ENCODE results near the gene BBC3. TPM values are rescaled to one million over a fixed set of nuclear protein-coding genes. Genes with fewer than 3 reads are reported as not detected.
A peak's percentile ranks its signal among the peaks of the same experiment; 100 is the strongest.

BBC3 gene
- total and polyA plus RNA-seq, 2 of the 4 experiments (the other 2 are of a cell fraction) = 1.6 to 6.5 TPM

DNA sequence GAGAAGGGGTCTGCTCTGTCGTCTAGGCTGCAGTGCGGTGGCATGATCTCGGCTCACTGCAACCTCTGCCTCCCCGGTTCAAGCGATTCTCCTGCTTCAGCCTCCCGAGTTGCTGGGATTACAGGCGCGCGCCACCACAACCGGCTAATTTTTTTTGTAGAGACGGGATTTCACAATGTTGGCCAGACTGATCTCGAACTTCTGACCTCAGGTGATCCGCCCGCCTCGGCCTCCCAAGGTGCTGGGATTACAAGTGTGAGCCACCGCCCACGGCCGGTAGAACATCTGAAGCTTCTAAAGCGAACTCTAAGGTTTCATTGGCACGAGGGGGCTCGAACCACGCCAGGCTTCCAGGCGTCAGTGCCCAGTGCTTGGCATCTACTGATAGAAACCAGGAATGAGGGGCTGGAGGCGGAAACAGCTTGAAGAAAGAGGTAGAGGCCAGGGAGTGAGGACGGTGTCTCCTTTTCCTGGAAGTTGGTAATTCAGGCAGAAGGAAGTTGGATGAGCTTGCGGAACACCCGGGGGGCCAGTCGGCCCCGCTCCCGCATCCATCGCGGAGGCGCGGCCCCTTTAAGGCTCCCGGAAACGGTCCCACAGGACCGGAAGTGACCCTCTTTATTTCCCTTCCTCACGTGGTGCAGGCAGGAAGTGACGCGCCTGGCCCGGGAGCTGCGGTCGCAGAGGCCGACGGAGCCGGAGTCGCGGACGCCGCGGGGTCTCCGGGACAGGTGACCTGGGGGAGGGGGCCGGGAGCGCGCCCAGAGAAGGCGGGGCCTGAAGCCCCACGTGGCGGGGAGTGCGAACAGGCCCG, 25.1 kb upstream of the BBC3 start, which contains the start of gene CCDC9:
TSS of gene CCDC9 (plus strand) at position 647 of the 814 bp plus-strand sequence. CDS start 1,876 bp downstream, outside the sequence.
- no TSS peak for BruUV-seq (replicated peaks)
- Histone ChIP-seq H4K8ac (ENCODE audit: low read depth in 2 of 2, low read length in 2 of 2) (peak within 1 kb of the TSS; percentile 99 to 100), H2BK20ac (ENCODE audit: low read depth, low read length) (peak within 1 kb of the TSS; percentile 78; the same call in 1 of the 2 replicates), H3K27me3 (ENCODE audit: control insufficient read depth, insufficient read depth, low read length) (no peaks in the 10 kb centered on the region), H4K5ac (ENCODE audit: low read depth, low read length) (peak within 1 kb of the TSS; percentile 99), H3K36me3 (ENCODE audit: control insufficient read depth, insufficient read depth, low read length) (peaks cover 25% of the 10 kb centered on the region), H3K18ac (ENCODE audit: low read depth, low read length) (peak within 1 kb of the TSS; percentile 95), H3K79me1 (ENCODE audit: low read depth in 1 of 2, low read length in 2 of 2) (peaks cover 36 to 51% of the 10 kb centered on the region in 2 experiments), H2AK9ac (replicated peaks; ENCODE audit: low read depth, low read length, poor library complexity) (peak within 1 kb of the TSS; percentile 75), H3K9me1 (ENCODE audit: insufficient read depth, low read length) (peaks cover 23% of the 10 kb centered on the region), H4K91ac (ENCODE audit: insufficient read depth, low read depth, low read length) (peak within 1 kb of the TSS; percentile 97), H2BK15ac (ENCODE audit: low read depth, low read length) (peak within 1 kb of the TSS; percentile 100; the same call in 2 of the 3 replicates), H2BK5ac (ENCODE audit: low read depth, low read length, poor library complexity, severe bottlenecking) (peak within 1 kb of the TSS; percentile 85), H4K20me1 (ENCODE audit: insufficient read depth, low read length) (peaks cover 8% of the 10 kb centered on the region; the same call in 1 of the 2 replicates), H3K4me2 (ENCODE audit: low read depth, low read length) (peak within 1 kb of the TSS; percentile 94), H3K56ac (ENCODE audit: extremely low read depth, insufficient read depth, low read length) (peak within 1 kb of the TSS; percentile 94), H3K9me3 (ENCODE audit: control insufficient read depth, insufficient read depth, low read length) (no peaks in the 10 kb centered on the region), H2AFZ (replicated peaks; ENCODE audit: low read length, poor library complexity) (peak within 1 kb of the TSS; percentile 89), H3K4me3 (ENCODE audit: insufficient read depth, low read depth, low read length) (peak within 1 kb of the TSS; percentile 59), H3K23ac (ENCODE audit: low read depth, low read length) (peak within 1 kb of the TSS; percentile 96), H3K14ac (replicated peaks; ENCODE audit: low read depth, low read length) (peak within 1 kb of the TSS; percentile 99), H3K4ac (ENCODE audit: low read depth, low read length) (peak within 1 kb of the TSS; percentile 99), H2BK120ac (ENCODE audit: low read depth, low read length) (peak within 1 kb of the TSS; percentile 95), H3K4me1 (ENCODE audit: control insufficient read depth, insufficient read depth, low read length) (peaks cover 20% of the 10 kb centered on the region), H2AK5ac (ENCODE audit: low read depth, low read length) (peak within 1 kb of the TSS; percentile 99), H3K27ac (ENCODE audit: insufficient read depth, low read length) (peak within 1 kb of the TSS; percentile 92), H3K9ac (ENCODE audit: low read depth, low read length) (peak within 1 kb of the TSS; percentile 94)
- dilution Hi-C loops (cut with HindIII; ENCODE audit: low sequenced_read_pairs, unreplicated experiment) (no loop called here), intact Hi-C loops (cut with micrococcal nuclease) (no loop called here), in situ Hi-C loops (cut with MboI; ENCODE audit: low sequenced_read_pairs) (no loop called here)
- ATAC-seq (ENCODE audit: low read depth) (peak; percentile 9), DNase-seq (peak; percentile 95)
- TF ChIP-seq POLR2A (IDR thresholded peaks at IDR 0.05; ENCODE audit: low read depth, low read length) (peak; percentile 85), CHD1 (IDR thresholded peaks at IDR 0.05; ENCODE audit: low read depth, low read length) (no peak), MXI1 (IDR thresholded peaks at IDR 0.05; ENCODE audit: borderline replicate concordance, low read depth, low read length) (0 out of 2 replicates have a peak, but pooled peaks have one; percentile 16), FOS (IDR thresholded peaks at IDR 0.05; ENCODE audit: low read depth, low read length) (no peak), CEBPB (IDR thresholded peaks at IDR 0.05; ENCODE audit: low read depth, low read length) (0 out of 2 replicates have a peak, but pooled peaks have one; percentile 11), BHLHE40 (IDR thresholded peaks at IDR 0.05; ENCODE audit: low read depth, low read length) (peak; percentile 81), RCOR1 (IDR thresholded peaks at IDR 0.05; ENCODE audit: insufficient replicate concordance, low read length) (no peak), RFX5 (IDR thresholded peaks at IDR 0.05; ENCODE audit: low read depth, low read length) (no peak)
- TF ChIP-seq, protein P1, sequence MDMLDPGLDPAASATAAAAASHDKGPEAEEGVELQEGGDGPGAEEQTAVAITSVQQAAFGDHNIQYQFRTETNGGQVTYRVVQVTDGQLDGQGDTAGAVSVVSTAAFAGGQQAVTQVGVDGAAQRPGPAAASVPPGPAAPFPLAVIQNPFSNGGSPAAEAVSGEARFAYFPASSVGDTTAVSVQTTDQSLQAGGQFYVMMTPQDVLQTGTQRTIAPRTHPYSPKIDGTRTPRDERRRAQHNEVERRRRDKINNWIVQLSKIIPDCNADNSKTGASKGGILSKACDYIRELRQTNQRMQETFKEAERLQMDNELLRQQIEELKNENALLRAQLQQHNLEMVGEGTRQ (IDR thresholded peaks at IDR 0.05; ENCODE audit: low read depth, low read length) = peak; percentile 99
- ChIA-PET CTCF (interaction anchor here (0.8 to 1.5 kb wide), 3 partner anchors 12 to 125 kb away, joined by 3 to 8 read pairs (median 3); partner anchors contain the start of gene INAFM1), POLR2A (ENCODE audit: unreplicated experiment) (interaction anchor here (0.6 to 1.6 kb wide), 8 partner anchors 12 to 529 kb away, joined by 3 to 10 read pairs (median 4); no protein-coding TSS in a partner anchor)
- 24% methylated on average over 29 of the region's 60 CpGs; no CpG with 5 or more reads in 1 of the 2 experiments for WGBS, 2 experiments (ENCODE audit: extremely low coverage in 2 of 2, insufficient read length in 1 of 2)
